Endothelial cell of umbilical vein (primary cell): ENCODE results near the gene IRGM. TPM values are rescaled to one million over a fixed set of nuclear protein-coding genes. Genes with fewer than 3 reads are reported as not detected.
A peak's percentile ranks its signal among the peaks of the same experiment; 100 is the strongest.

Source experiments
- BruUV-seq: library from RNA; stranded (reverse); fragments of 400-500 nt; replicated peaks from 2 replicates; lab custom pipeline; 2021; lab: Mats Ljungman, UMichigan
- CTCF ChIA-PET: fragments of 300-600, 350-600 bp; sonication (Branson Sonifier 250); formaldehyde crosslinking; loops from one replicate; lab custom pipeline; 2021; ENCODE audit warnings: antibody characterized with exemption, inconsistent platforms; lab: Charles Lee
- POLR2A ChIA-PET: fragments of 300-600, 350-600 bp; sonication (Branson Sonifier 250); formaldehyde crosslinking; loops from one replicate; lab custom pipeline; 2021; ENCODE audit warnings: antibody characterized with exemption, inconsistent platforms; lab: Charles Lee
- DNase-seq: peaks from one replicate; pipeline ENCODE4 v3.0.0-alpha.2; 2011; ENCODE audit warnings: low read depth, low spot score
- FAIRE-seq: peaks from 2 replicates; lab custom pipeline; 2011; peaks lifted over from hg19 to GRCh38; lab: Jason Lieb, UNC
- H2AFZ ChIP-seq: 2 replicates; pipeline ENCODE4 v1.6.0; 2012; ENCODE audit warnings: low read depth, low read length, control low read depth, inconsistent platforms
- H3K27ac ChIP-seq: 2 replicates; pipeline ENCODE4 v1.5.1; 2011; ENCODE audit warnings: low read depth, mild to moderate bottlenecking, control low read depth, low read length, moderate library complexity; ENCODE audit not compliant: insufficient read depth
- H3K27me3 ChIP-seq, 2 experiments: 2 replicates each; pipeline versions ENCODE4 v1.6.0 to v1.6.1; 2011; ENCODE audit warnings: low read length in 2 of 2, mixed read lengths in 1 of 2; ENCODE audit not compliant: control insufficient read depth in 2 of 2, insufficient read depth in 2 of 2
- H3K36me3 ChIP-seq, 2 experiments: 2 replicates in 1 of 2; 3 replicates in 1 of 2; pipeline ENCODE4 v1.5.1; 2011; ENCODE audit warnings: low read length in 2 of 2, mild to moderate bottlenecking in 1 of 2, moderate library complexity in 1 of 2; ENCODE audit not compliant: control insufficient read depth in 2 of 2, insufficient read depth in 2 of 2; ENCODE audit errors: extremely low read depth in 1 of 2
- H3K4me1 ChIP-seq: 3 replicates; pipeline ENCODE4 v1.5.1; 2011; ENCODE audit warnings: mild to moderate bottlenecking, low read length; ENCODE audit not compliant: control insufficient read depth, insufficient read depth; ENCODE audit errors: extremely low read depth
- H3K4me2 ChIP-seq: 2 replicates; pipeline ENCODE4 v1.6.1; 2011; ENCODE audit warnings: low read length, control low read depth, mixed read lengths; ENCODE audit not compliant: insufficient read depth
- H3K4me3 ChIP-seq, 3 experiments: fragments of 200-600 bp in 1 of 3; sonication (generic), shearing (Covaris generic) in 1 of 3; replicated peaks in 1 of 3; 2 replicates each; pipeline ENCODE4 v1.5.1; 2011 to 2016; ENCODE audit warnings: control low read depth in 3 of 3, low read length in 3 of 3, mild to moderate bottlenecking in 2 of 3, inconsistent platforms in 1 of 3, low read depth in 1 of 3, moderate library complexity in 1 of 3; ENCODE audit not compliant: insufficient read depth in 1 of 3
- H3K79me2 ChIP-seq: 2 replicates; pipeline ENCODE4 v1.6.0; 2012; ENCODE audit warnings: low read length, inconsistent platforms; ENCODE audit not compliant: control insufficient read depth, insufficient read depth
- H3K9ac ChIP-seq: replicated peaks from 2 replicates; pipeline ENCODE3; 2011; ENCODE audit warnings: low read length, control low read depth; ENCODE audit not compliant: insufficient read depth; ENCODE audit errors: extremely low read depth
- H3K9me1 ChIP-seq: replicated peaks from 3 replicates; pipeline ENCODE4 v1.6.0; 2011; ENCODE audit warnings: mild to moderate bottlenecking, low read length; ENCODE audit not compliant: control insufficient read depth, insufficient read depth; ENCODE audit errors: extremely low read depth
- H3K9me3 ChIP-seq: replicated peaks from 2 replicates; pipeline ENCODE4 v1.5.1; 2012; ENCODE audit warnings: low read length, inconsistent platforms; ENCODE audit not compliant: control insufficient read depth, insufficient read depth
- H4K20me1 ChIP-seq: replicated peaks from 2 replicates; pipeline ENCODE3; 2011; ENCODE audit warnings: mild to moderate bottlenecking, low read length; ENCODE audit not compliant: control insufficient read depth, insufficient read depth; ENCODE audit errors: extremely low read depth
- CTCF ChIP-seq, 2 donors: IDR thresholded peaks; 1 replicate in 1 of 2; 2 replicates in 1 of 2; pipeline ENCODE4 v1.5.1; 2011; ENCODE audit warnings: low read length in 2 of 2, mild to moderate bottlenecking in 2 of 2, moderate library complexity in 2 of 2, control low read depth in 1 of 2, inconsistent platforms in 1 of 2, low read depth in 1 of 2; ENCODE audit not compliant: insufficient read depth in 1 of 2; ENCODE audit errors: extremely low read depth in 1 of 2
- FOS ChIP-seq: IDR thresholded peaks from 2 replicates; pipeline ENCODE4 v1.6.1; 2011; ENCODE audit warnings: mild to moderate bottlenecking, low read length, moderate library complexity, borderline replicate concordance; ENCODE audit not compliant: insufficient read depth
- GATA2 ChIP-seq: IDR thresholded peaks from 2 replicates; pipeline ENCODE4 v1.7.0; 2011; ENCODE audit warnings: low read depth, mild to moderate bottlenecking, moderate library complexity, mixed read lengths, low read length; ENCODE audit not compliant: insufficient read length, insufficient read depth
- JUN ChIP-seq: IDR thresholded peaks from 2 replicates; pipeline ENCODE4 v1.6.1; 2011; ENCODE audit warnings: borderline replicate concordance, low read depth; ENCODE audit not compliant: insufficient read length, insufficient read depth
- MAX ChIP-seq: IDR thresholded peaks from 2 replicates; pipeline ENCODE4 v1.6.1; 2011; ENCODE audit not compliant: insufficient read depth, insufficient read length
- MYC ChIP-seq: IDR thresholded peaks from one replicate; pipeline ENCODE4 v1.6.1; 2011; ENCODE audit warnings: mild to moderate bottlenecking, low read depth, low read length
- POLR2A ChIP-seq: IDR thresholded peaks from 2 replicates; pipeline ENCODE4 v1.6.1; 2012; ENCODE audit warnings: low read depth, mild to moderate bottlenecking, control low read depth, low read length
- dilution Hi-C: fragments of 300-500 bp; cut with MboI; formaldehyde crosslinking; loops from one replicate; pipeline ENCODE4 v1.15.0; 2019; ENCODE audit warnings: low sequenced_read_pairs; ENCODE audit not compliant: extremely low pct_ligation_motif_present
- intact Hi-C: fragments of 100-400 bp; cut with micrococcal nuclease; formaldehyde crosslinking; loops from one replicate; pipeline ENCODE4 v1.10.0; 2022
- polyA plus RNA-seq, 4 experiments: library from polyadenylated mRNA; depleted of rRNA in 3 of 4; stranded (reverse) in 3 of 4; unstranded in 1 of 4; fragments of >200 nt; gene quantifications; 2 replicates each; pipeline versions ENCODE4 v1.2.1 to v1.2.3, GENCODE V29; 2011 to 2012; ENCODE audit warnings: missing spikeins in 1 of 4
- total RNA-seq: library from RNA; stranded (reverse); gene quantifications from 2 replicates; pipeline ENCODE4 v1.2.3, GENCODE V29; 2021

IRGM gene
- total and polyA plus RNA-seq, 2 donors (not counting 3 experiments of a cell fraction or from before 2014, with no cell fraction given): not detected

GRCh38 chr5:150846654-150847333, 473 bp downstream of the IRGM start:
- intact Hi-C loops: loop anchor here (1.0 to 5.0 kb wide), 5 partner anchors 44 to 389 kb away; no protein-coding TSS in a partner anchor
- no peak overlapping the region for H3K4me2 ChIP-seq

More at GRCh38 chr5:150846654-150847333, 473 bp downstream of the IRGM start:
- H2AFZ ChIP-seq: no peak overlapping the region
- H3K4me3 ChIP-seq: no peak overlapping the region
- TF ChIP-seq GATA2 (no peak), MYC (no peak), JUN (no peak), CTCF (IDR thresholded peaks at IDR 0.05; ENCODE audit: extremely low read depth in 1 of 2, insufficient read depth in 1 of 2, low read depth in 1 of 2, low read length in 2 of 2) (peak; percentile 20 to 41), MAX (peak; percentile 21), FOS (no peak), POLR2A (no peak)
- DNase-seq (peak; percentile 86), FAIRE-seq (peak; percentile 74)
- no peaks in the 10 kb centered on the region for H3K4me1 ChIP-seq
- no peak overlapping the region for H3K27ac ChIP-seq
- H3K9ac ChIP-seq: no peak overlapping the region
- POLR2A ChIA-PET: no interaction called here
- H3K27me3 ChIP-seq: peaks cover 3 to 6% of the 10 kb centered on the region in 2 experiments
- H3K36me3 ChIP-seq: no peaks in the 10 kb centered on the region
- no peaks in the 10 kb centered on the region for H3K79me2 ChIP-seq
- no peaks in the 10 kb centered on the region for H3K9me1 ChIP-seq
- no peaks in the 10 kb centered on the region for H4K20me1 ChIP-seq
- no TSS peak for BruUV-seq
- CTCF ChIA-PET: interaction anchor here (0.6 to 3.8 kb wide), 35 partner anchors 13 to 411 kb away, joined by 3 to 86 read pairs (median 4); partner anchors contain the start of genes MYOZ3, RBM22 and SMIM3
- H3K9me3 ChIP-seq: no peaks in the 10 kb centered on the region
- dilution Hi-C loops: no loop called here
